Measurements from ENCODE around the gene ENTR1.

ENTR1 gene

DNA sequence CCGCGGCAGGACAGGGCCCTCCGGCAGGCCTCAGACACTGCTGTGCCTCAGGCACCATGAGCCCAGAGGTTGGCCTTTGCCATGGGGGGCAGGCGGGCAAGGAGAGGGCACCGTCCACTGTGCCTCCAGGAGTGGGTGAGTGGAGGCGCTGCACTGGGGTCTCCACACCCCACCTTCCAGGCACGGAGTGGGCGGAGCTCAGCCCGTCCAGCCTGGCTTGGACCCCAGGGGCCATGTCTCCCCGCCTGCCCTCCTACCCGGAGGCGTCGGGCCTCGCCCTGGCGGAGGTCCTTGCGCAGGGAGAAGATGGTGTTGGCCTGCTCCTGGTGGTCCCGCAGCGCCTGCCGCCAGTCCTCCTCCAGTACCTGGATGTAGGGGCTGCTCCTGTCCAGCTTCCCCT, 40.4 kb downstream of the ENTR1 start (continued):
- TF ChIP-seq, protein P1, sequence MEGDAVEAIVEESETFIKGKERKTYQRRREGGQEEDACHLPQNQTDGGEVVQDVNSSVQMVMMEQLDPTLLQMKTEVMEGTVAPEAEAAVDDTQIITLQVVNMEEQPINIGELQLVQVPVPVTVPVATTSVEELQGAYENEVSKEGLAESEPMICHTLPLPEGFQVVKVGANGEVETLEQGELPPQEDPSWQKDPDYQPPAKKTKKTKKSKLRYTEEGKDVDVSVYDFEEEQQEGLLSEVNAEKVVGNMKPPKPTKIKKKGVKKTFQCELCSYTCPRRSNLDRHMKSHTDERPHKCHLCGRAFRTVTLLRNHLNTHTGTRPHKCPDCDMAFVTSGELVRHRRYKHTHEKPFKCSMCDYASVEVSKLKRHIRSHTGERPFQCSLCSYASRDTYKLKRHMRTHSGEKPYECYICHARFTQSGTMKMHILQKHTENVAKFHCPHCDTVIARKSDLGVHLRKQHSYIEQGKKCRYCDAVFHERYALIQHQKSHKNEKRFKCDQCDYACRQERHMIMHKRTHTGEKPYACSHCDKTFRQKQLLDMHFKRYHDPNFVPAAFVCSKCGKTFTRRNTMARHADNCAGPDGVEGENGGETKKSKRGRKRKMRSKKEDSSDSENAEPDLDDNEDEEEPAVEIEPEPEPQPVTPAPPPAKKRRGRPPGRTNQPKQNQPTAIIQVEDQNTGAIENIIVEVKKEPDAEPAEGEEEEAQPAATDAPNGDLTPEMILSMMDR (tag by site-specific recombination; IDR thresholded peaks at IDR 0.05) = no peak
- no peak for TF ChIP-seq ZBTB1 (tag by site-specific recombination; IDR thresholded peaks at IDR 0.05)
- TF ChIP-seq, protein P2, sequence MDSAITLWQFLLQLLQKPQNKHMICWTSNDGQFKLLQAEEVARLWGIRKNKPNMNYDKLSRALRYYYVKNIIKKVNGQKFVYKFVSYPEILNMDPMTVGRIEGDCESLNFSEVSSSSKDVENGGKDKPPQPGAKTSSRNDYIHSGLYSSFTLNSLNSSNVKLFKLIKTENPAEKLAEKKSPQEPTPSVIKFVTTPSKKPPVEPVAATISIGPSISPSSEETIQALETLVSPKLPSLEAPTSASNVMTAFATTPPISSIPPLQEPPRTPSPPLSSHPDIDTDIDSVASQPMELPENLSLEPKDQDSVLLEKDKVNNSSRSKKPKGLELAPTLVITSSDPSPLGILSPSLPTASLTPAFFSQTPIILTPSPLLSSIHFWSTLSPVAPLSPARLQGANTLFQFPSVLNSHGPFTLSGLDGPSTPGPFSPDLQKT (IDR thresholded peaks at IDR 0.05; ENCODE audit: borderline replicate concordance, low read depth, low read length) = no peak
- no peak for TF ChIP-seq ZNF426 (tag by site-specific recombination; IDR thresholded peaks at IDR 0.05)
- no peak for TF ChIP-seq ZNF596 (tag by site-specific recombination; IDR thresholded peaks at IDR 0.05)
- TF ChIP-seq MYNN (tag by site-specific recombination; IDR thresholded peaks at IDR 0.05; ENCODE audit: borderline replicate concordance) = no peak
- no peak for TF ChIP-seq ZNF335 (tag by site-specific recombination; conservative IDR thresholded peaks at IDR 0.05)
- TF ChIP-seq ZNF366 (tag by site-specific recombination; conservative IDR thresholded peaks at IDR 0.05) = no peak

DNA sequence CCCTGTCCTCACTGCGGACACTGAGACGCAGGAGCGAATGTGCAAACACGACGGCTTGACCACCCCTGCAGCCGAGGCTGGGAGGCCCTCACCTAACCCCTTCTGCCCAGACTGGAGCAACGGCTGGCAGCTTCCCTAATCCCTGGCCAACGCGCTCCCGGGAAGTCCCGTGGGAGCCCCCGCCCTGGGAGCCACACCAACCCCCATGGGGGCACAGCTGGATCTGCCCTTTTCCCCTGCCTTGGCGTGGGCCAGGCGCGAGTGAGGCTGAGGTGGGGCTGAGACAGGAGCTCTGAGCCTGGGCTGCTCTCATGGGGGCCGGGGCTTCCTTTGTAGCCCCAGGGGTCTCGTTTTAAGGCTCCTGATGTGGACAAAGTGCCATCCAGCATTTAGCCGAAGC, 42.2 kb downstream of the ENTR1 start:
- Histone ChIP-seq H3K36me3 (ENCODE audit: control insufficient read depth in 2 of 2, insufficient read depth in 1 of 2, low read length in 2 of 2) (no peaks in the 10 kb centered on the region), H3K27ac (ENCODE audit: extremely low read depth, low read depth, low read length) (no peak overlapping the region), H3K4me1 (ENCODE audit: control insufficient read depth, insufficient read depth, low read length) (no peaks in the 10 kb centered on the region), H3K4me3 (ENCODE audit: low read depth, low read length) (no peak overlapping the region), H3K9me3 (ENCODE audit: control insufficient read depth, insufficient read depth, low read depth, low read length) (no peaks in the 10 kb centered on the region)
- TF ChIP-seq, protein P3, sequence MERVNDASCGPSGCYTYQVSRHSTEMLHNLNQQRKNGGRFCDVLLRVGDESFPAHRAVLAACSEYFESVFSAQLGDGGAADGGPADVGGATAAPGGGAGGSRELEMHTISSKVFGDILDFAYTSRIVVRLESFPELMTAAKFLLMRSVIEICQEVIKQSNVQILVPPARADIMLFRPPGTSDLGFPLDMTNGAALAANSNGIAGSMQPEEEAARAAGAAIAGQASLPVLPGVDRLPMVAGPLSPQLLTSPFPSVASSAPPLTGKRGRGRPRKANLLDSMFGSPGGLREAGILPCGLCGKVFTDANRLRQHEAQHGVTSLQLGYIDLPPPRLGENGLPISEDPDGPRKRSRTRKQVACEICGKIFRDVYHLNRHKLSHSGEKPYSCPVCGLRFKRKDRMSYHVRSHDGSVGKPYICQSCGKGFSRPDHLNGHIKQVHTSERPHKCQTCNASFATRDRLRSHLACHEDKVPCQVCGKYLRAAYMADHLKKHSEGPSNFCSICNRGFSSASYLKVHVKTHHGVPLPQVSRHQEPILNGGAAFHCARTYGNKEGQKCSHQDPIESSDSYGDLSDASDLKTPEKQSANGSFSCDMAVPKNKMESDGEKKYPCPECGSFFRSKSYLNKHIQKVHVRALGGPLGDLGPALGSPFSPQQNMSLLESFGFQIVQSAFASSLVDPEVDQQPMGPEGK (tag by site-specific recombination; IDR thresholded peaks at IDR 0.05) = no peak
- TF ChIP-seq KLF9 (tag by site-specific recombination; IDR thresholded peaks at IDR 0.05; ENCODE audit: low read depth) (no peak), ZNF248 (tag by site-specific recombination; IDR thresholded peaks at IDR 0.05) (no peak), ZFP69B (tag by site-specific recombination; IDR thresholded peaks at IDR 0.05) (no peak), KLF1 (tag by site-specific recombination; IDR thresholded peaks at IDR 0.05) (0 out of 2 replicates have a peak, but pooled peaks have one; percentile 16)
- TF ChIP-seq, protein P4, sequence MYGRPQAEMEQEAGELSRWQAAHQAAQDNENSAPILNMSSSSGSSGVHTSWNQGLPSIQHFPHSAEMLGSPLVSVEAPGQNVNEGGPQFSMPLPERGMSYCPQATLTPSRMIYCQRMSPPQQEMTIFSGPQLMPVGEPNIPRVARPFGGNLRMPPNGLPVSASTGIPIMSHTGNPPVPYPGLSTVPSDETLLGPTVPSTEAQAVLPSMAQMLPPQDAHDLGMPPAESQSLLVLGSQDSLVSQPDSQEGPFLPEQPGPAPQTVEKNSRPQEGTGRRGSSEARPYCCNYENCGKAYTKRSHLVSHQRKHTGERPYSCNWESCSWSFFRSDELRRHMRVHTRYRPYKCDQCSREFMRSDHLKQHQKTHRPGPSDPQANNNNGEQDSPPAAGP (tag by site-specific recombination; IDR thresholded peaks at IDR 0.05) = 0 out of 2 replicates have a peak, but pooled peaks have one; percentile 25
- POLR2A ChIA-PET = no interaction called here
- CTCF ChIA-PET = no interaction called here

DNA sequence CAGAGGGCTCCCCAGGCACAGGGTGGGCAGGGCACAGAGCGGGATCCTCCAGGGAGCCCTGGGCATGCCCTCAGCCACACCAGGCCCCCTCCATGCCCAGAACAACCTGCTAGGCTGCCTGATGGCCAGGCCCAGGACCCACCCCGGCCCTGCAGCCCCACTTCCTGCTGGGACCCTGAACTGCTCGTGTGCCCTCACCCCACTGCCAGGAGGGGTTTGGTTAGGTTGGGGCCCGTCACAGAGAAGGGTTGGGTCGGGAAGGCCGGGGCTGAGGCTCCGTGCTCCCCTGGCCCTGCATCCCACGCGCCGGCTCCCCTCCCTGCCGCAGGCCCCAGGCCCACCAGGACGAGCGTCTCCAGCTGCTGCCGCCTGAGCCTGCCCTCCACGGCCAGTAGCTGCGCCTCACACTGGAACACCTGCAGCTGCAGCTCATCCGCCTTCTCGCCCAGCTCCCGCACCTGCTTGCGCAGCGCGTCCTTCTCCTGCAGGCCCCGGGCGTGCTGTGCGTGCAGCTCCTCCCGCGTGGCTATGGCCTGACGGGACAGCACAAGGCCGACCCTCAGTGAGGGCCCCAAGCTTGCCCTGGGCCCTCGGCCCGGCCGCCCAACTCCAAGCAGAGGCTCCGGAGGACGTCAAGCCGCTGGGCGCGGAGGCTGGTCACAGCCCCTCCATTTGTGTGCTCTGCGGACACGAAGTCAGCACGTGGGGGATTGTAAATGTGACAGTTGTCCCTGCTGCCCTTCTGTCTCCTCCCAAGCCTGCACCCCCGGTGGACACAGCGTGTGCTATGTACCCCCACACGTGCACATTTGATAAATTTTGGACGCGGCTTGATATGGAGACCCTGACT, 42.9 kb downstream of the ENTR1 start:
- Histone ChIP-seq H3K4me3 (ENCODE audit: low read depth, low read length) (no peak overlapping the region), H3K27ac (ENCODE audit: extremely low read depth, low read depth, low read length) (no peak overlapping the region), H3K9me3 (ENCODE audit: control insufficient read depth, insufficient read depth, low read depth, low read length) (no peaks in the 10 kb centered on the region), H3K4me1 (ENCODE audit: control insufficient read depth, insufficient read depth, low read length) (no peaks in the 10 kb centered on the region; the same call in 1 of the 2 replicates), H3K36me3 (ENCODE audit: control insufficient read depth in 2 of 2, insufficient read depth in 1 of 2, low read length in 2 of 2) (no peaks in the 10 kb centered on the region)
- ChIA-PET POLR2A (interaction anchor here (0.5 to 1.7 kb wide), 3 partner anchors 10 to 893 kb away, joined by 3 to 5 read pairs (median 3); no protein-coding TSS in a partner anchor), CTCF (interaction anchor here (0.7 to 2.3 kb wide), 3 partner anchors 28 to 55 kb away, joined by 3 to 9 read pairs (median 8); no protein-coding TSS in a partner anchor)
- TF ChIP-seq ZNF341 (tag by site-specific recombination; IDR thresholded peaks at IDR 0.05; ENCODE audit: low read depth) (no peak), ZNF19 (tag by site-specific recombination; IDR thresholded peaks at IDR 0.05; ENCODE audit: low read depth) (no peak)
- TF ChIP-seq, protein P5, sequence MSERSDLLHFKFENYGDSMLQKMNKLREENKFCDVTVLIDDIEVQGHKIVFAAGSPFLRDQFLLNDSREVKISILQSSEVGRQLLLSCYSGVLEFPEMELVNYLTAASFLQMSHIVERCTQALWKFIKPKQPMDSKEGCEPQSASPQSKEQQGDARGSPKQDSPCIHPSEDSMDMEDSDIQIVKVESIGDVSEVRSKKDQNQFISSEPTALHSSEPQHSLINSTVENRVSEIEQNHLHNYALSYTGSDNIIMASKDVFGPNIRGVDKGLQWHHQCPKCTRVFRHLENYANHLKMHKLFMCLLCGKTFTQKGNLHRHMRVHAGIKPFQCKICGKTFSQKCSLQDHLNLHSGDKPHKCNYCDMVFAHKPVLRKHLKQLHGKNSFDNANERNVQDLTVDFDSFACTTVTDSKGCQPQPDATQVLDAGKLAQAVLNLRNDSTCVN (tag by site-specific recombination; optimal IDR thresholded peaks at IDR 0.05) = no peak
- TF ChIP-seq, protein P6, sequence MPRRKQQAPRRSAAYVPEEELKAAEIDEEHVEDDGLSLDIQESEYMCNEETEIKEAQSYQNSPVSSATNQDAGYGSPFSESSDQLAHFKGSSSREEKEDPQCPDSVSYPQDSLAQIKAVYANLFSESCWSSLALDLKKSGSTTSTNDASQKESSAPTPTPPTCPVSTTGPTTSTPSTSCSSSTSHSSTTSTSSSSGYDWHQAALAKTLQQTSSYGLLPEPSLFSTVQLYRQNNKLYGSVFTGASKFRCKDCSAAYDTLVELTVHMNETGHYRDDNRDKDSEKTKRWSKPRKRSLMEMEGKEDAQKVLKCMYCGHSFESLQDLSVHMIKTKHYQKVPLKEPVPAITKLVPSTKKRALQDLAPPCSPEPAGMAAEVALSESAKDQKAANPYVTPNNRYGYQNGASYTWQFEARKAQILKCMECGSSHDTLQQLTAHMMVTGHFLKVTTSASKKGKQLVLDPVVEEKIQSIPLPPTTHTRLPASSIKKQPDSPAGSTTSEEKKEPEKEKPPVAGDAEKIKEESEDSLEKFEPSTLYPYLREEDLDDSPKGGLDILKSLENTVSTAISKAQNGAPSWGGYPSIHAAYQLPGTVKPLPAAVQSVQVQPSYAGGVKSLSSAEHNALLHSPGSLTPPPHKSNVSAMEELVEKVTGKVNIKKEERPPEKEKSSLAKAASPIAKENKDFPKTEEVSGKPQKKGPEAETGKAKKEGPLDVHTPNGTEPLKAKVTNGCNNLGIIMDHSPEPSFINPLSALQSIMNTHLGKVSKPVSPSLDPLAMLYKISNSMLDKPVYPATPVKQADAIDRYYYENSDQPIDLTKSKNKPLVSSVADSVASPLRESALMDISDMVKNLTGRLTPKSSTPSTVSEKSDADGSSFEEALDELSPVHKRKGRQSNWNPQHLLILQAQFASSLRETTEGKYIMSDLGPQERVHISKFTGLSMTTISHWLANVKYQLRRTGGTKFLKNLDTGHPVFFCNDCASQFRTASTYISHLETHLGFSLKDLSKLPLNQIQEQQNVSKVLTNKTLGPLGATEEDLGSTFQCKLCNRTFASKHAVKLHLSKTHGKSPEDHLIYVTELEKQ (tag by site-specific recombination; IDR thresholded peaks at IDR 0.05; ENCODE audit: borderline replicate concordance) = no peak
- TF ChIP-seq, protein P7, sequence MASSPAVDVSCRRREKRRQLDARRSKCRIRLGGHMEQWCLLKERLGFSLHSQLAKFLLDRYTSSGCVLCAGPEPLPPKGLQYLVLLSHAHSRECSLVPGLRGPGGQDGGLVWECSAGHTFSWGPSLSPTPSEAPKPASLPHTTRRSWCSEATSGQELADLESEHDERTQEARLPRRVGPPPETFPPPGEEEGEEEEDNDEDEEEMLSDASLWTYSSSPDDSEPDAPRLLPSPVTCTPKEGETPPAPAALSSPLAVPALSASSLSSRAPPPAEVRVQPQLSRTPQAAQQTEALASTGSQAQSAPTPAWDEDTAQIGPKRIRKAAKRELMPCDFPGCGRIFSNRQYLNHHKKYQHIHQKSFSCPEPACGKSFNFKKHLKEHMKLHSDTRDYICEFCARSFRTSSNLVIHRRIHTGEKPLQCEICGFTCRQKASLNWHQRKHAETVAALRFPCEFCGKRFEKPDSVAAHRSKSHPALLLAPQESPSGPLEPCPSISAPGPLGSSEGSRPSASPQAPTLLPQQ (tag by site-specific recombination; IDR thresholded peaks at IDR 0.05) = no peak

All from HEK293 (cell line).